HepG2 (cell line): Measurements from ENCODE around the gene BRPF1.

ENCODE experiments used
- MTA3 ChIP-seq: sonication (generic); formaldehyde crosslinking; IDR thresholded peaks from 2 replicates; pipeline ENCODE4 v1.4.0; 2020; ENCODE audit warnings: missing genetic modification reagents
- NR2F2 ChIP-seq: IDR thresholded peaks from 2 replicates; pipeline ENCODE4 v1.6.1; 2012; ENCODE audit warnings: low read depth, inconsistent platforms, borderline replicate concordance
- POLR2A ChIP-seq, 2 experiments: IDR thresholded peaks; 2 replicates each; pipeline ENCODE4 v1.6.1; 2011; ENCODE audit warnings: low read depth in 2 of 2, low read length in 2 of 2, mild to moderate bottlenecking in 1 of 2, moderate library complexity in 1 of 2; ENCODE audit not compliant: insufficient read depth in 1 of 2
- TCF7L2 ChIP-seq: IDR thresholded peaks from 2 replicates; pipeline ENCODE4 v1.6.1; 2011; ENCODE audit warnings: mild to moderate bottlenecking, low read depth, low read length, moderate library complexity
- ZNF296 ChIP-seq: sonication (generic); formaldehyde crosslinking; conservative IDR thresholded peaks from 2 replicates; pipeline ENCODE4 v1.5.0; 2020; ENCODE audit warnings: mild to moderate bottlenecking, missing genetic modification reagents
- TF ChIP-seq, protein P1 (sequence below): IDR thresholded peaks from 2 replicates; pipeline ENCODE4 v1.6.1; 2016; ENCODE audit warnings: low read depth, control low read depth

DNA sequence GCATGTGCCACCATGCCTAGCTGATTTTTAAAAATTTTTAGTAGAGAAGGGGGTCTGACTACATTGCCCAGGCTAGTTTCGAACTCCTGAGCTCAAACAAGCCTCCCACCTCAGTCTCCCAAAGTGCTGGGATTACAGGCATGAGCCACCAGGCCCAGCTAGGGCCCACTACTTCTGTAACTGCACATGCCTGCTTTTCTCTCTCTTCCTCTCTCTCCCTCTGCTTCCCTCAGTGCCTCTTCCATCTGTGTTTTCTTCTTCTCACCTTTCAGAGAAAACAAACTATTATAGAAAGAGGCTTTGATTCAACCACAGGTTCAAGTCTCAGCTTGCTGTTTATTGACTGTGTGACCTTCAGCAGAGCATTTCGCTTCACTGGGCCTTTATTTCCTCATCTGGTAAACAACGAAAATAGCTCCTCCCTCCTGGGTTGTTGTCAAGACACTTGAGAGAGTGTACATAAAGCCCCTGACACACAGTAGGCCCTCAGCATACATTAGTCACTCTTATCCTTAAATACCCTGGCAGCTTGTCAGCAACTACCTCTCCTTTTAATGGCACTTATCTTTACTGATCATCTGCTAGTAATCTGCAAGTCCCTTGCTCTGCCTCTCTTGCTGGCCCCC, 50.6 kb downstream of the BRPF1 start:
- TF ChIP-seq ZNF296 (CRISPR knock-in tag): no peak
- TF ChIP-seq, protein P1, sequence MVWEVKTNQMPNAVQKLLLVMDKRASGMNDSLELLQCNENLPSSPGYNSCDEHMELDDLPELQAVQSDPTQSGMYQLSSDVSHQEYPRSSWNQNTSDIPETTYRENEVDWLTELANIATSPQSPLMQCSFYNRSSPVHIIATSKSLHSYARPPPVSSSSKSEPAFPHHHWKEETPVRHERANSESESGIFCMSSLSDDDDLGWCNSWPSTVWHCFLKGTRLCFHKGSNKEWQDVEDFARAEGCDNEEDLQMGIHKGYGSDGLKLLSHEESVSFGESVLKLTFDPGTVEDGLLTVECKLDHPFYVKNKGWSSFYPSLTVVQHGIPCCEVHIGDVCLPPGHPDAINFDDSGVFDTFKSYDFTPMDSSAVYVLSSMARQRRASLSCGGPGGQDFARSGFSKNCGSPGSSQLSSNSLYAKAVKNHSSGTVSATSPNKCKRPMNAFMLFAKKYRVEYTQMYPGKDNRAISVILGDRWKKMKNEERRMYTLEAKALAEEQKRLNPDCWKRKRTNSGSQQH: no peak
- no peak for TF ChIP-seq TCF7L2
- no peak for TF ChIP-seq POLR2A (IDR thresholded peaks at IDR 0.05; ENCODE audit: insufficient read depth in 1 of 2, low read depth in 2 of 2, low read length in 2 of 2)
- no peak for TF ChIP-seq MTA3
- TF ChIP-seq NR2F2: no peak
